Dendritic cell treated with granulocyte-macrophage colony-stimulating factor and Interleukin-4, amounts not matched to agents 40 ng/mL and 50 ng/mL, for 4 days (primary cell): ENCODE measurements around the gene IGSF9B.

Source experiments
- H3K27ac Mint-ChIP-seq: one replicate; pipeline ENCODE4 v1.8.0; 2022; ENCODE audit warnings: mild to moderate bottlenecking, mixed read lengths
- H3K27me3 Mint-ChIP-seq: one replicate; pipeline ENCODE4 v1.8.0; 2022; ENCODE audit warnings: mild to moderate bottlenecking, mixed read lengths
- H3K36me3 Mint-ChIP-seq: one replicate; pipeline ENCODE4 v1.8.0; 2022; ENCODE audit warnings: low read depth, mixed read lengths
- H3K4me1 Mint-ChIP-seq: one replicate; pipeline ENCODE4 v1.8.0; 2022; ENCODE audit warnings: low read depth, mixed read lengths
- H3K4me3 Mint-ChIP-seq: one replicate; pipeline ENCODE4 v1.8.0; 2022; ENCODE audit warnings: mild to moderate bottlenecking, moderate library complexity, mixed read lengths
- H3K9me3 Mint-ChIP-seq: one replicate; pipeline ENCODE4 v1.8.0; 2022; ENCODE audit warnings: mixed read lengths
- intact Hi-C: fragments of 100-400 bp; cut with micrococcal nuclease; formaldehyde crosslinking; loops from one replicate; pipeline ENCODE4 v1.15.0; 2022

The IGSF9B gene

GRCh38 chr11:133955081-133955891 is 1.5 kb downstream of the IGSF9B start:
- no peak overlapping the region for H3K27ac Mint-ChIP-seq
- H3K4me1 Mint-ChIP-seq: no peaks in the 10 kb centered on the region
- intact Hi-C loops: no loop called here
- no peaks in the 10 kb centered on the region for H3K9me3 Mint-ChIP-seq
- no peak overlapping the region for H3K4me3 Mint-ChIP-seq
- H3K27me3 Mint-ChIP-seq: peaks cover 50% of the 10 kb centered on the region
- H3K36me3 Mint-ChIP-seq: no peaks in the 10 kb centered on the region

- peaks cover 48% of the 10 kb centered on the region for H3K27me3 Mint-ChIP-seq
- H3K27ac Mint-ChIP-seq: no peak overlapping the region
- no peaks in the 10 kb centered on the region for H3K4me1 Mint-ChIP-seq
- H3K4me3 Mint-ChIP-seq: no peak overlapping the region
- no peaks in the 10 kb centered on the region for H3K36me3 Mint-ChIP-seq
- no peaks in the 10 kb centered on the region for H3K9me3 Mint-ChIP-seq
- intact Hi-C loops: no loop called here
Measured at GRCh38 chr11:133953999-133954398, 2.8 kb downstream of the IGSF9B start.

GRCh38 chr11:133953547-133953946 is 3.2 kb downstream of the IGSF9B start:
- Mint-ChIP-seq H3K4me1 (no peaks in the 10 kb centered on the region), H3K9me3 (no peaks in the 10 kb centered on the region), H3K27me3 (peaks cover 45% of the 10 kb centered on the region), H3K4me3 (no peak overlapping the region), H3K36me3 (no peaks in the 10 kb centered on the region), H3K27ac (no peak overlapping the region)
- intact Hi-C loops: no loop called here

GRCh38 chr11:133952199-133953190 is 4.3 kb downstream of the IGSF9B start:
- Mint-ChIP-seq H3K4me1 (no peaks in the 10 kb centered on the region), H3K36me3 (no peaks in the 10 kb centered on the region), H3K27ac (no peak overlapping the region), H3K4me3 (no peak overlapping the region), H3K27me3 (peaks cover 42% of the 10 kb centered on the region), H3K9me3 (no peaks in the 10 kb centered on the region)
- intact Hi-C loops: no loop called here

- no peak overlapping the region for H3K27ac Mint-ChIP-seq
- H3K9me3 Mint-ChIP-seq: no peaks in the 10 kb centered on the region
- peaks cover 40% of the 10 kb centered on the region for H3K27me3 Mint-ChIP-seq
- no peaks in the 10 kb centered on the region for H3K36me3 Mint-ChIP-seq
- no peak overlapping the region for H3K4me3 Mint-ChIP-seq
- no peaks in the 10 kb centered on the region for H3K4me1 Mint-ChIP-seq
- intact Hi-C loops: no loop called here
Measured at GRCh38 chr11:133951327-133952198, 5.2 kb downstream of the IGSF9B start.

- H3K4me3 Mint-ChIP-seq: no peak overlapping the region
- intact Hi-C loops: no loop called here
- H3K4me1 Mint-ChIP-seq: no peaks in the 10 kb centered on the region
- H3K27ac Mint-ChIP-seq: no peak overlapping the region
- H3K27me3 Mint-ChIP-seq: peaks cover 40% of the 10 kb centered on the region
- H3K9me3 Mint-ChIP-seq: no peaks in the 10 kb centered on the region
- no peaks in the 10 kb centered on the region for H3K36me3 Mint-ChIP-seq
Measured at GRCh38 chr11:133950874-133951326, 5.9 kb downstream of the IGSF9B start.

GRCh38 chr11:133950421-133950820 is 6.3 kb downstream of the IGSF9B start:
- Mint-ChIP-seq H3K27me3 (peaks cover 37% of the 10 kb centered on the region), H3K4me1 (no peaks in the 10 kb centered on the region)

GRCh38 chr11:133949129-133949528 is 7.6 kb downstream of the IGSF9B start:
- intact Hi-C loops: no loop called here
- H3K36me3 Mint-ChIP-seq: no peaks in the 10 kb centered on the region
- no peaks in the 10 kb centered on the region for H3K4me1 Mint-ChIP-seq
- H3K27me3 Mint-ChIP-seq: peaks cover 24% of the 10 kb centered on the region
- no peaks in the 10 kb centered on the region for H3K9me3 Mint-ChIP-seq
- no peak overlapping the region for H3K27ac Mint-ChIP-seq
- no peak overlapping the region for H3K4me3 Mint-ChIP-seq

More at GRCh38 chr11:133950421-133950820, 6.3 kb downstream of the IGSF9B start:
- no peak overlapping the region for H3K27ac Mint-ChIP-seq
- no peaks in the 10 kb centered on the region for H3K9me3 Mint-ChIP-seq
- intact Hi-C loops: no loop called here
- H3K36me3 Mint-ChIP-seq: no peaks in the 10 kb centered on the region
- H3K4me3 Mint-ChIP-seq: no peak overlapping the region

- no peak overlapping the region for H3K4me3 Mint-ChIP-seq
- H3K27me3 Mint-ChIP-seq: peaks cover 20% of the 10 kb centered on the region
- no peak overlapping the region for H3K27ac Mint-ChIP-seq
- no peaks in the 10 kb centered on the region for H3K36me3 Mint-ChIP-seq
- H3K9me3 Mint-ChIP-seq: no peaks in the 10 kb centered on the region
- intact Hi-C loops: no loop called here
- H3K4me1 Mint-ChIP-seq: no peaks in the 10 kb centered on the region
Measured at GRCh38 chr11:133948711-133949110, 8.1 kb downstream of the IGSF9B start.

- no peak overlapping the region for H3K27ac Mint-ChIP-seq
- no peaks in the 10 kb centered on the region for H3K36me3 Mint-ChIP-seq
- no peaks in the 10 kb centered on the region for H3K9me3 Mint-ChIP-seq
- H3K4me1 Mint-ChIP-seq: no peaks in the 10 kb centered on the region
- H3K4me3 Mint-ChIP-seq: no peak overlapping the region
- intact Hi-C loops: no loop called here
- peaks cover 13% of the 10 kb centered on the region for H3K27me3 Mint-ChIP-seq
Measured at GRCh38 chr11:133947321-133947756, 9.4 kb downstream of the IGSF9B start.

GRCh38 chr11:133946541-133947318 is 10.0 kb downstream of the IGSF9B start:
- Mint-ChIP-seq H3K36me3 (no peaks in the 10 kb centered on the region), H3K4me1 (no peaks in the 10 kb centered on the region), H3K9me3 (no peaks in the 10 kb centered on the region), H3K4me3 (no peak overlapping the region), H3K27ac (no peak overlapping the region), H3K27me3 (peaks cover 13% of the 10 kb centered on the region)
- intact Hi-C loops: no loop called here

GRCh38 chr11:133946051-133946450 is 10.7 kb downstream of the IGSF9B start:
- Mint-ChIP-seq H3K4me3 (no peak overlapping the region), H3K9me3 (no peaks in the 10 kb centered on the region), H3K27ac (no peak overlapping the region), H3K27me3 (peaks cover 13% of the 10 kb centered on the region), H3K36me3 (no peaks in the 10 kb centered on the region), H3K4me1 (no peaks in the 10 kb centered on the region)
- intact Hi-C loops: no loop called here
